GM10266 (cell line): ENCODE measurements around the gene CDK17.
"Not testable (repeated sequence)": the region's sequence is repeated elsewhere in the genome, so short reads cannot be mapped to it uniquely, and the experiment has no call there.

ENCODE experiments used
- DNase-seq: peaks from one replicate; pipeline ENCODE4 v3.0.0; 2012; ENCODE audit errors: extremely low spot score
- TF ChIP-seq, protein P1 (sequence below): IDR thresholded peaks from 2 replicates; pipeline ENCODE4 v1.5.1; 2012; ENCODE audit warnings: mild to moderate bottlenecking, low read depth; ENCODE audit not compliant: control insufficient read depth, insufficient read depth; ENCODE audit errors: missing control alignments

The CDK17 gene

DNA sequence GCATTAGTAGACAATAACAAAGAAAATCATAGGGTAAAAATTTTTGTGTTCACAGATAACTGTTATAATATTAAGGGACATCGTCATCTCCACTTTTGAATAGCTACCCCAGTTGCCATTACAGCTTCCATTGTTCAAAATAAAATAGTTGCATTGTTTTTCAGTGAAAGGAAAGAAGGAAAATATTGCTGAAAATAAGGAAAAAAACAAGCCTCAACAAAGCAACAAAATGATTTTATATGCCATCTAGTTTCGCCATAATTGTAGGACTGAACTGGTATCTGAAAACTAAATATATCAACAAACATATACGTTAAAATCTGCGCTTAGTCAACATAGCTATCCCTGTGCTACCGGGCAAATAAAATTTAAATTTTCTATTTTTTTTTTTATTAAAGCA, 3.3 kb downstream of the CDK17 start:
- TF ChIP-seq, protein P1, sequence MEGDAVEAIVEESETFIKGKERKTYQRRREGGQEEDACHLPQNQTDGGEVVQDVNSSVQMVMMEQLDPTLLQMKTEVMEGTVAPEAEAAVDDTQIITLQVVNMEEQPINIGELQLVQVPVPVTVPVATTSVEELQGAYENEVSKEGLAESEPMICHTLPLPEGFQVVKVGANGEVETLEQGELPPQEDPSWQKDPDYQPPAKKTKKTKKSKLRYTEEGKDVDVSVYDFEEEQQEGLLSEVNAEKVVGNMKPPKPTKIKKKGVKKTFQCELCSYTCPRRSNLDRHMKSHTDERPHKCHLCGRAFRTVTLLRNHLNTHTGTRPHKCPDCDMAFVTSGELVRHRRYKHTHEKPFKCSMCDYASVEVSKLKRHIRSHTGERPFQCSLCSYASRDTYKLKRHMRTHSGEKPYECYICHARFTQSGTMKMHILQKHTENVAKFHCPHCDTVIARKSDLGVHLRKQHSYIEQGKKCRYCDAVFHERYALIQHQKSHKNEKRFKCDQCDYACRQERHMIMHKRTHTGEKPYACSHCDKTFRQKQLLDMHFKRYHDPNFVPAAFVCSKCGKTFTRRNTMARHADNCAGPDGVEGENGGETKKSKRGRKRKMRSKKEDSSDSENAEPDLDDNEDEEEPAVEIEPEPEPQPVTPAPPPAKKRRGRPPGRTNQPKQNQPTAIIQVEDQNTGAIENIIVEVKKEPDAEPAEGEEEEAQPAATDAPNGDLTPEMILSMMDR: no peak
- DNase-seq: no peak

DNA sequence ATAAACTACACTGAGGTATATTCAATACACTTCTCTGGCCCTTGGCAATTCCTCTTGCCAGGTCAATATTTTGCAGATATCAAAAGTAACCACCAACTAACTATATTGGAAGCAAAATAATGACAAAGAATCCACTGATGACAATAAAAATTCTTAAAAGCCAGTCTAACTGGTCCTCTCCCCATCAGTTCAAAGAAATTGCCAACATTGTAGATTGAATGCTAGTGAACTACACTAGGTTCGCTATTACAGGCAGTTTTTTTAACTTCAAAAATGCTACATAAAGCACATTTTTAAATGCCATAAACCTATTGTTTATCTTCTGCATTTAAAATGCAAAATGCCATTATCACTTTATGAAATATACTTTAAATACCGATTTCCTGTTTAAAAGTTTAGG, 4.0 kb downstream of the CDK17 start:
- no peak for DNase-seq
- TF ChIP-seq, protein P1: no peak

DNA sequence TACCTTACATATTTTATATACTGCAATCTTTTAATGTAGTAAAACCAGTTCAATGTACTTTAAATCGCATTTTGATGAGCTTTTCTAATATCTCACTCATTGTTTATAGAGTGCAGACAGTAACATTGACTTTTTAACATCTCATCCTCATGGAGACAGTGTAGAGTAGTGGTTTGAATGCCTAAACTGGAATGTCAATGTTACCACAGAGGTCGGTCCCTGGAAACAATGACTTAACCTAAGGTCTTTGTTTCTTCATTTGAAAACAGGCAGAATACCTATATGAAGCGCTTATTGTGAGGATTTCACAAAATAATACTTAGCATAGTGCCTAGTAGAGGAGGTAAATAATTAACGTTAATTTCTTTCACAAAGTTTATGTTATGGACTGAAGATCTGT, 5.0 kb downstream of the CDK17 start:
- DNase-seq: no peak
- TF ChIP-seq, protein P1: no peak

DNA sequence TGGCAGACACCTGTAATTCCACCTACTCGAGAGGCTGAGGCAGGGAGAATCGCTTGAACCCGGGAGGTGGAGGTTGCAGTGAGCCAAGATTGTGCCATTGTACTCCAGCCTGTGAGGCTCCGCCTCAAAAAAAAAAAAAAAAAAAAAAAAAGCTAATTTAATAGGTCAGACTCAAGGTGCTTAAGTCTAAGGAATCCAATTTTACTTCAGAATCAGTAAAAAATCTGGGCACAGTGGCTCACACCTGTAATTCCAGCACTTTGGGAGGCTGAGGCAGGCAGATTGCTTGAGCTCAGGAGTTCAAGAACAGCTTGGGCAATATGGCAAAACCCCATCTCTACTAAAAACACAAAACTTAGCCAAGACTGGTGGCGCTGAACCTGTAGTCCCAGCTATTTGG, 7.0 kb downstream of the CDK17 start:
- DNase-seq: not testable (repeated sequence)

DNA sequence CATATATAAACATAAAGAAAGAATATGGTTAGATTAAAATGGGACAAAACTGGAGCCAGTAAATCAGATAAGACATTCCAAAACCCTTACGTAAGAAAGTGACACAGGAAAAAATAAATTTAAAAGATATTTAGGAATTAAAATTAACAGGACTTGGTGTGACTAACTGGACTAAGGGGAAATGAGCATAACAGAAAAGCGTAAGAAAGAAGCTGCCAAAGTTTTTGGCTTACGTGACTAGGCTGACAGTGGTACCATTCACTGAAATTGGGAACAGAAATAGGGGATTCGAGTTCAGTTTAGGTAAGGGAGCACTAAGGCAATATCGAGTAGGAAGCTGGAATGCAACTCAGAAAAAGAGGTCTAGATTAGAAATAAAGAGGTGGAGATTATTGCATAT, 7.8 kb downstream of the CDK17 start:
- TF ChIP-seq, protein P1: no peak
- no peak for DNase-seq

DNA sequence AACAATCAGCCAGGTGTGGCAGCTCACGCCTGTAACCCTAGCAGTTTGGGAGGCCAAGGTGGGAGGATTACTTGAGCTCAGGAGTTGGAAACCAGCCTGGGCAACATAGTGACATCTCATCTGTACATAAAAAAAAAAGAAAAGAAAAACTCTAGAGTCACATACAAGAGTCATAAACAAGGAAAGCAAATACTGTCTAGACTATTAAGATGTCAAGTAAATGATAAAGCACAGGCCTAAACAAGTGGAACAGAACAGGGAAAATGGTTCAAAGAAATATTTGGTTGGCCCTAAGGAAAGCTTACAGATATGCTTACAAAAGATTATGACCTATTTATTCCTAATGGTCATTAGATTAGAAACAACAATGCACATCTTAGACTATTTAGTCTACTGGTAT, 12.3 kb downstream of the CDK17 start:
- no peak for DNase-seq
- TF ChIP-seq, protein P1: no peak

DNA sequence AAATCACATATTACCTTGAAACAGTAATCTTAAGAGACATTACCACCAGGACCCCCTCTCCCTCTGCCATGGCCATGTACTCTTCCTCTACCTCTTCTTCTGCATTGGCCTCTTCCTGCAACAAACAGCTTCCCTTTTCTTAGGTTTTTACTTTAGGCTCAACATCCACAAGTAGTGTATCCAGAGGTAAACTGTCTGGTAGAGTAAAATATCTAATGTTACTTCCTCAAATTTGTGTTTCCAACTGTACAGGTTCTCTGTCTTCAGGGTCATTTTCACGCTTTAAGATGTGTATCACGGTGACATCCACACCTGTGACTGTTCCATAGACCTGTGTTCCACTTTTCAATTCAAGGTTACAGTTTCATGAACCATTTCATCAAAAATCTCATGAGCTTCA, 13.4 kb downstream of the CDK17 start:
- no peak for DNase-seq
- TF ChIP-seq, protein P1: no peak

DNA sequence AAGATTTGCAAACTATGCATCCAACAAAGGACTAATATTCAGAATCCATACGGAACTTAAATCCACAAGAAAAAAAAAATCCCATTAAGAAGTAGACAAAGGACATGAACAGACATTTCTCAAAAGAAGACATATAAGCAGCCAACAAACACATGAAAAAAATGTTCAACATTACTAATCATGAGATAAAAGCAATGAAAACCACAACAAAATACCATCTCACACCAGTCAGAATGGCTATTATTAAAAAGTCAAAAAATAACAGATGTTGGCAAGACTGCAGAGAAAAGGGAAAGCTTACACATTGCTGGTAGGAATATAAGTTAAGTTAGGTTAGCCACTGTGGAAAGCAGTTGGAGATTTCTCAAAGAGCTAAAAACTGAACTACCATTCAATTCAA, 16.2 kb downstream of the CDK17 start:
- TF ChIP-seq, protein P1: no peak

More for the DNA sequence above, 16.2 kb downstream of the CDK17 start:
- DNase-seq: no peak
